PFSK-1 (cell line): Measurements from ENCODE around the gene SAMD13.

Source experiments
- POLR2AphosphoS5 ChIP-seq: IDR thresholded peaks from 2 replicates; pipeline ENCODE4 v1.6.1; 2012; ENCODE audit warnings: low read depth, mild to moderate bottlenecking, control low read depth, low read length, moderate library complexity
- SIN3A ChIP-seq: IDR thresholded peaks from 2 replicates; pipeline ENCODE4 v1.6.1; 2012; ENCODE audit warnings: mild to moderate bottlenecking, low read length, moderate library complexity, borderline replicate concordance; ENCODE audit not compliant: insufficient read depth
- TAF1 ChIP-seq: IDR thresholded peaks from 2 replicates; pipeline ENCODE4 v1.6.1; 2012; ENCODE audit warnings: low read length, control low read depth, borderline replicate concordance; ENCODE audit not compliant: insufficient read depth
- TF ChIP-seq, protein P1 (sequence below), 2 experiments: IDR thresholded peaks; 2 replicates each; pipeline versions ENCODE4 v1.6.1 to v1.8.0; 2011 to 2012; ENCODE audit warnings: low read depth in 2 of 2, low read length in 2 of 2, control low read depth in 1 of 2, inconsistent platforms in 1 of 2, mild to moderate bottlenecking in 1 of 2, moderate library complexity in 1 of 2; ENCODE audit not compliant: insufficient read depth in 1 of 2

DNA sequence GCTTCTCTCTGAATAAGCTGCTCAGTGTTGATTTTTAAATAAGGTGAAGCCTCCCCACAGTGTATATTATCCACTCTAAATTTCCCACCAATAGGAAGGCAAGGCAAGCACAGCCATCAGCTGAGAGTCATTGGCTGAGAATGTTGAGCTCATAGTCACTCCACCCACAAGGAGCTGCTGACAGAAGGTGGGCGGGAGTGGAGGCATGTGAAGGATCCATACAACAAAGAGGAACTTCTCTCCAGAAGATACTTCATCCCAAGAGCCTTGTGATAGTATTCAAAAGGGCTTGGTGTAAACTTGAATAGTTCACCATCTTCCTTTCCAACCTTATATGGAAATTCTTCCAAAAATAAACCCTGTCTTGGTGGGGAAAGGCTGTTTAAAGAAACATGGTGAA lies 42.8 kb downstream of the SAMD13 start:
- TF ChIP-seq POLR2AphosphoS5 = no peak
- TF ChIP-seq, protein P1, sequence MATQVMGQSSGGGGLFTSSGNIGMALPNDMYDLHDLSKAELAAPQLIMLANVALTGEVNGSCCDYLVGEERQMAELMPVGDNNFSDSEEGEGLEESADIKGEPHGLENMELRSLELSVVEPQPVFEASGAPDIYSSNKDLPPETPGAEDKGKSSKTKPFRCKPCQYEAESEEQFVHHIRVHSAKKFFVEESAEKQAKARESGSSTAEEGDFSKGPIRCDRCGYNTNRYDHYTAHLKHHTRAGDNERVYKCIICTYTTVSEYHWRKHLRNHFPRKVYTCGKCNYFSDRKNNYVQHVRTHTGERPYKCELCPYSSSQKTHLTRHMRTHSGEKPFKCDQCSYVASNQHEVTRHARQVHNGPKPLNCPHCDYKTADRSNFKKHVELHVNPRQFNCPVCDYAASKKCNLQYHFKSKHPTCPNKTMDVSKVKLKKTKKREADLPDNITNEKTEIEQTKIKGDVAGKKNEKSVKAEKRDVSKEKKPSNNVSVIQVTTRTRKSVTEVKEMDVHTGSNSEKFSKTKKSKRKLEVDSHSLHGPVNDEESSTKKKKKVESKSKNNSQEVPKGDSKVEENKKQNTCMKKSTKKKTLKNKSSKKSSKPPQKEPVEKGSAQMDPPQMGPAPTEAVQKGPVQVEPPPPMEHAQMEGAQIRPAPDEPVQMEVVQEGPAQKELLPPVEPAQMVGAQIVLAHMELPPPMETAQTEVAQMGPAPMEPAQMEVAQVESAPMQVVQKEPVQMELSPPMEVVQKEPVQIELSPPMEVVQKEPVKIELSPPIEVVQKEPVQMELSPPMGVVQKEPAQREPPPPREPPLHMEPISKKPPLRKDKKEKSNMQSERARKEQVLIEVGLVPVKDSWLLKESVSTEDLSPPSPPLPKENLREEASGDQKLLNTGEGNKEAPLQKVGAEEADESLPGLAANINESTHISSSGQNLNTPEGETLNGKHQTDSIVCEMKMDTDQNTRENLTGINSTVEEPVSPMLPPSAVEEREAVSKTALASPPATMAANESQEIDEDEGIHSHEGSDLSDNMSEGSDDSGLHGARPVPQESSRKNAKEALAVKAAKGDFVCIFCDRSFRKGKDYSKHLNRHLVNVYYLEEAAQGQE (IDR thresholded peaks at IDR 0.05; ENCODE audit: insufficient read depth in 1 of 2, low read depth in 2 of 2, low read length in 2 of 2) = no peak
- TF ChIP-seq TAF1 = no peak
- no peak for TF ChIP-seq SIN3A
